ENCODE data around the gene UBE2L6. TPM values are rescaled to one million over a fixed set of nuclear protein-coding genes. Genes with fewer than 3 reads are reported as not detected.

UBE2L6 gene
- total RNA-seq, 3 donors from 2014 or later, result 25.9 to 66.2 (median 48.1) TPM

GRCh38 chr11:57516061-57516443 lies 51.4 kb downstream of the UBE2L6 start:
- H3K27ac ChIP-seq, result peak overlapping the region in 1 of 2 donors; percentile 66

GRCh38 chr11:57515332-57516060 lies 52.0 kb downstream of the UBE2L6 start, which contains the start of gene SLC43A1:
TSS of gene SLC43A1 (minus strand) at chr11:57515702. CDS start at chr11:57514111, 1,591 bp downstream.
- H3K36me3 ChIP-seq, result no peaks in the 10 kb centered on the region
- H3K27me3 ChIP-seq, result no peaks in the 10 kb centered on the region
- no peaks in the 10 kb centered on the region for H3K9me3 ChIP-seq
- intact Hi-C loops (cut with DNase I; ENCODE audit: low total_unique reads), result no loop called here
- H3K4me3 ChIP-seq, result peak within 1 kb of the TSS; percentile 86 to 92 (median 90)
- DNase-seq (ENCODE audit: low spot score in 2 of 2), result no peak
- peaks cover 3 to 8% of the 10 kb centered on the region in 2 donors for H3K4me1 ChIP-seq
- no peak for TF ChIP-seq POLR2A (IDR thresholded peaks at IDR 0.05)
- no peak for TF ChIP-seq CTCF (IDR thresholded peaks at IDR 0.05)
- TF ChIP-seq POLR2AphosphoS5 (IDR thresholded peaks at IDR 0.05), result no peak
- H3K27ac ChIP-seq, result peak within 1 kb of the TSS; percentile 33 to 66

More at GRCh38 chr11:57516061-57516443, 51.4 kb downstream of the UBE2L6 start:
- no peak for DNase-seq (ENCODE audit: low spot score in 2 of 2)
- Histone ChIP-seq H3K4me3 (peak overlapping the region; percentile 86 to 92 (median 90)), H3K4me1 (peaks cover 3 to 8% of the 10 kb centered on the region in 2 donors), H3K36me3 (no peaks in the 10 kb centered on the region), H3K9me3 (no peaks in the 10 kb centered on the region), H3K27me3 (no peaks in the 10 kb centered on the region)
- TF ChIP-seq POLR2AphosphoS5 (IDR thresholded peaks at IDR 0.05), result no peak
- TF ChIP-seq CTCF (IDR thresholded peaks at IDR 0.05), result no peak
- TF ChIP-seq POLR2A (IDR thresholded peaks at IDR 0.05), result no peak
- intact Hi-C loops (cut with DNase I; ENCODE audit: low total_unique reads), result no loop called here

- peaks cover 3 to 8% of the 10 kb centered on the region in 2 donors for H3K4me1 ChIP-seq
- DNase-seq (ENCODE audit: low spot score in 2 of 2), result no peak
- no peak for TF ChIP-seq POLR2AphosphoS5 (IDR thresholded peaks at IDR 0.05)
- TF ChIP-seq POLR2A (IDR thresholded peaks at IDR 0.05), result no peak
- TF ChIP-seq CTCF (IDR thresholded peaks at IDR 0.05), result no peak
- H3K4me3 ChIP-seq, result peak overlapping the region; percentile 86 to 92 (median 90)
- H3K27me3 ChIP-seq, result no peaks in the 10 kb centered on the region
- peak overlapping the region; percentile 33 to 66 for H3K27ac ChIP-seq
- H3K36me3 ChIP-seq, result no peaks in the 10 kb centered on the region
- no peaks in the 10 kb centered on the region for H3K9me3 ChIP-seq
- intact Hi-C loops (cut with DNase I; ENCODE audit: low total_unique reads), result no loop called here
Observed at GRCh38 chr11:57514538-57515331, 52.7 kb downstream of the UBE2L6 start.

- TF ChIP-seq CTCF (IDR thresholded peaks at IDR 0.05) (no peak), POLR2AphosphoS5 (IDR thresholded peaks at IDR 0.05) (no peak), POLR2A (IDR thresholded peaks at IDR 0.05) (no peak)
- H3K36me3 ChIP-seq, result no peaks in the 10 kb centered on the region
- H3K4me3 ChIP-seq, result peak overlapping the region; percentile 86 to 92 (median 90)
- DNase-seq (ENCODE audit: low spot score in 2 of 2), result no peak
- H3K9me3 ChIP-seq, result no peaks in the 10 kb centered on the region
- intact Hi-C loops (cut with DNase I; ENCODE audit: low total_unique reads), result no loop called here
- peaks cover 3 to 8% of the 10 kb centered on the region in 2 donors for H3K4me1 ChIP-seq
- no peaks in the 10 kb centered on the region for H3K27me3 ChIP-seq
- peak overlapping the region; percentile 33 to 66 for H3K27ac ChIP-seq
Observed at GRCh38 chr11:57513911-57514537, 53.4 kb downstream of the UBE2L6 start.

Data from breast epithelium (tissue), 4 donors.